ENCODE results near the gene OS9. TPM values are rescaled to one million over a fixed set of nuclear protein-coding genes. Genes with fewer than 3 reads are reported as not detected.

OS9 gene
- total and polyA plus RNA-seq, 4 donors = 136 to 357 (median 216) TPM

- Histone ChIP-seq H3K9me3 (ENCODE audit: control insufficient read depth in 4 of 4, low read length in 3 of 4) (no peaks in the 10 kb centered on the region), H3K27ac (ENCODE audit: low read depth in 1 of 2, low read length in 2 of 2) (no peak overlapping the region), H3K4me1 (ENCODE audit: control insufficient read depth in 4 of 4, insufficient read depth in 4 of 4, low read length in 3 of 4) (no peaks in the 10 kb centered on the region), H3K36me3 (ENCODE audit: control insufficient read depth in 4 of 4, insufficient read depth in 3 of 4, low read depth in 1 of 4, low read length in 3 of 4) (peaks cover 8 to 20% (median 12%) of the 10 kb centered on the region in 4 donors), H3K9ac (ENCODE audit: low read depth in 1 of 2, low read length in 2 of 2) (no peak overlapping the region), H3K27me3 (ENCODE audit: control insufficient read depth in 4 of 4, insufficient read depth in 4 of 4, low read length in 3 of 4) (no peaks in the 10 kb centered on the region), H3K4me3 (ENCODE audit: low read depth in 1 of 3, low read length in 3 of 3) (no peak overlapping the region)
- no peak for DNase-seq (ENCODE audit: low spot score)
- 96% methylated on average over 2 of the region's 2 CpGs for WGBS
- TF ChIP-seq GABPA (IDR thresholded peaks at IDR 0.05 in 1 of 2, conservative IDR thresholded peaks at IDR 0.05 in 1 of 2) = no peak
- TF ChIP-seq HNF4A (conservative IDR thresholded peaks at IDR 0.05) = no peak
- TF ChIP-seq, protein P1, sequence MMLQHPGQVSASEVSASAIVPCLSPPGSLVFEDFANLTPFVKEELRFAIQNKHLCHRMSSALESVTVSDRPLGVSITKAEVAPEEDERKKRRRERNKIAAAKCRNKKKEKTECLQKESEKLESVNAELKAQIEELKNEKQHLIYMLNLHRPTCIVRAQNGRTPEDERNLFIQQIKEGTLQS (IDR thresholded peaks at IDR 0.05) = no peak
- TF ChIP-seq RAD21 (IDR thresholded peaks at IDR 0.05) = no peak
- TF ChIP-seq NR2F2 (IDR thresholded peaks at IDR 0.05) = no peak
- TF ChIP-seq HNF4G (IDR thresholded peaks at IDR 0.05) = no peak
- TF ChIP-seq, protein P2, sequence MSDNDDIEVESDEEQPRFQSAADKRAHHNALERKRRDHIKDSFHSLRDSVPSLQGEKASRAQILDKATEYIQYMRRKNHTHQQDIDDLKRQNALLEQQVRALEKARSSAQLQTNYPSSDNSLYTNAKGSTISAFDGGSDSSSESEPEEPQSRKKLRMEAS (IDR thresholded peaks at IDR 0.05) = no peak
- TF ChIP-seq JUND (IDR thresholded peaks at IDR 0.05) = no peak
These were observed 14.4 kb downstream of the OS9 start for GRCh38 chr12:57708296-57708695.

DNA sequence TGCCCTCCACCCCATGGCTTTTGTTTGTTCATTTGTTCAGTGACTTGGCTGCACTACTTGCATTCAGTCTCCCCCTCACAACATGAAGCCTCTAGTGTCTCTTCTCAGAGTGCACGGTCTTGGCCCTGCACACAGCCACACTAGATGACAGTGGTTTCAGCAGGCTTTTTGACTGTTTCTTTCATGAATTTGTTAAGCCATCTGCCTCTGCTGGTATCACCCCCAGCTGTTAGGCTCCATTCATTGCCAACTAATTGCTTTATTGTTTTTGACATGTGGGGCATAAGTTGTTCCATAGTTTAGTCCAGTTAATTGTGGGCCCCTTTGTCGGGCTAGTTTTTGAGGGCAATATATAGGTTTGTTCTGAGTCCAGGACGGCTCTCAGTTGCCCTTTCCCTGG is 18.8 kb downstream of the OS9 start:
- Histone ChIP-seq H3K9ac (ENCODE audit: low read depth in 1 of 2, low read length in 2 of 2) (no peak overlapping the region), H3K36me3 (ENCODE audit: control insufficient read depth in 4 of 4, insufficient read depth in 3 of 4, low read depth in 1 of 4, low read length in 3 of 4) (peaks cover 12 to 29% (median 21%) of the 10 kb centered on the region in 4 donors), H3K4me1 (ENCODE audit: control insufficient read depth in 4 of 4, insufficient read depth in 4 of 4, low read length in 3 of 4) (no peaks in the 10 kb centered on the region), H3K4me3 (ENCODE audit: low read depth in 1 of 3, low read length in 3 of 3) (no peak overlapping the region), H3K9me3 (ENCODE audit: control insufficient read depth in 4 of 4, low read length in 3 of 4) (no peaks in the 10 kb centered on the region), H3K27ac (ENCODE audit: low read depth in 1 of 2, low read length in 2 of 2) (no peak overlapping the region), H3K27me3 (ENCODE audit: control insufficient read depth in 4 of 4, insufficient read depth in 4 of 4, low read length in 3 of 4) (no peaks in the 10 kb centered on the region)
- 97% methylated on average over 3 of the region's 3 CpGs for WGBS
- TF ChIP-seq HNF4G (IDR thresholded peaks at IDR 0.05) = no peak
- TF ChIP-seq NR2F2 (IDR thresholded peaks at IDR 0.05) = no peak
- TF ChIP-seq, protein P2 (IDR thresholded peaks at IDR 0.05) = no peak
- TF ChIP-seq JUND (IDR thresholded peaks at IDR 0.05) = no peak
- TF ChIP-seq GABPA (IDR thresholded peaks at IDR 0.05 in 1 of 2, conservative IDR thresholded peaks at IDR 0.05 in 1 of 2) = no peak
- TF ChIP-seq CTCF (IDR thresholded peaks at IDR 0.05; ENCODE audit: low read depth, low read length, missing input control) = no peak
- TF ChIP-seq SP1 (IDR thresholded peaks at IDR 0.05) = no peak
- no peak for TF ChIP-seq EGR1 (IDR thresholded peaks at IDR 0.05; ENCODE audit: low read depth in 2 of 2)
- no peak for TF ChIP-seq YY1 (IDR thresholded peaks at IDR 0.05)
- no peak for TF ChIP-seq RAD21 (IDR thresholded peaks at IDR 0.05)
- TF ChIP-seq, protein P3, sequence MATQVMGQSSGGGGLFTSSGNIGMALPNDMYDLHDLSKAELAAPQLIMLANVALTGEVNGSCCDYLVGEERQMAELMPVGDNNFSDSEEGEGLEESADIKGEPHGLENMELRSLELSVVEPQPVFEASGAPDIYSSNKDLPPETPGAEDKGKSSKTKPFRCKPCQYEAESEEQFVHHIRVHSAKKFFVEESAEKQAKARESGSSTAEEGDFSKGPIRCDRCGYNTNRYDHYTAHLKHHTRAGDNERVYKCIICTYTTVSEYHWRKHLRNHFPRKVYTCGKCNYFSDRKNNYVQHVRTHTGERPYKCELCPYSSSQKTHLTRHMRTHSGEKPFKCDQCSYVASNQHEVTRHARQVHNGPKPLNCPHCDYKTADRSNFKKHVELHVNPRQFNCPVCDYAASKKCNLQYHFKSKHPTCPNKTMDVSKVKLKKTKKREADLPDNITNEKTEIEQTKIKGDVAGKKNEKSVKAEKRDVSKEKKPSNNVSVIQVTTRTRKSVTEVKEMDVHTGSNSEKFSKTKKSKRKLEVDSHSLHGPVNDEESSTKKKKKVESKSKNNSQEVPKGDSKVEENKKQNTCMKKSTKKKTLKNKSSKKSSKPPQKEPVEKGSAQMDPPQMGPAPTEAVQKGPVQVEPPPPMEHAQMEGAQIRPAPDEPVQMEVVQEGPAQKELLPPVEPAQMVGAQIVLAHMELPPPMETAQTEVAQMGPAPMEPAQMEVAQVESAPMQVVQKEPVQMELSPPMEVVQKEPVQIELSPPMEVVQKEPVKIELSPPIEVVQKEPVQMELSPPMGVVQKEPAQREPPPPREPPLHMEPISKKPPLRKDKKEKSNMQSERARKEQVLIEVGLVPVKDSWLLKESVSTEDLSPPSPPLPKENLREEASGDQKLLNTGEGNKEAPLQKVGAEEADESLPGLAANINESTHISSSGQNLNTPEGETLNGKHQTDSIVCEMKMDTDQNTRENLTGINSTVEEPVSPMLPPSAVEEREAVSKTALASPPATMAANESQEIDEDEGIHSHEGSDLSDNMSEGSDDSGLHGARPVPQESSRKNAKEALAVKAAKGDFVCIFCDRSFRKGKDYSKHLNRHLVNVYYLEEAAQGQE (IDR thresholded peaks at IDR 0.05) = no peak
- no peak for TF ChIP-seq FOXA2 (IDR thresholded peaks at IDR 0.05)
- TF ChIP-seq TAF1 (conservative IDR thresholded peaks at IDR 0.05) = no peak
- TF ChIP-seq, protein P4, sequence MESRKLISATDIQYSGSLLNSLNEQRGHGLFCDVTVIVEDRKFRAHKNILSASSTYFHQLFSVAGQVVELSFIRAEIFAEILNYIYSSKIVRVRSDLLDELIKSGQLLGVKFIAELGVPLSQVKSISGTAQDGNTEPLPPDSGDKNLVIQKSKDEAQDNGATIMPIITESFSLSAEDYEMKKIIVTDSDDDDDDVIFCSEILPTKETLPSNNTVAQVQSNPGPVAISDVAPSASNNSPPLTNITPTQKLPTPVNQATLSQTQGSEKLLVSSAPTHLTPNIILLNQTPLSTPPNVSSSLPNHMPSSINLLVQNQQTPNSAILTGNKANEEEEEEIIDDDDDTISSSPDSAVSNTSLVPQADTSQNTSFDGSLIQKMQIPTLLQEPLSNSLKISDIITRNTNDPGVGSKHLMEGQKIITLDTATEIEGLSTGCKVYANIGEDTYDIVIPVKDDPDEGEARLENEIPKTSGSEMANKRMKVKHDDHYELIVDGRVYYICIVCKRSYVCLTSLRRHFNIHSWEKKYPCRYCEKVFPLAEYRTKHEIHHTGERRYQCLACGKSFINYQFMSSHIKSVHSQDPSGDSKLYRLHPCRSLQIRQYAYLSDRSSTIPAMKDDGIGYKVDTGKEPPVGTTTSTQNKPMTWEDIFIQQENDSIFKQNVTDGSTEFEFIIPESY (IDR thresholded peaks at IDR 0.05) = no peak
- DNase-seq (ENCODE audit: low spot score) = no peak
